GM12864 (cell line): ENCODE results near the gene SLITRK5.

Experiments used
- DNase-seq: peaks from one replicate; pipeline ENCODE4 v3.0.0-alpha.2; 2011; ENCODE audit warnings: low read depth
- H3K4me3 ChIP-seq: 2 replicates; pipeline ENCODE4 v1.5.1; 2011; ENCODE audit warnings: mild to moderate bottlenecking, low read depth, low read length, control low read depth
- TF ChIP-seq, protein P1 (sequence below): IDR thresholded peaks from 2 replicates; pipeline ENCODE4 v1.5.1; 2011; ENCODE audit warnings: low read depth, mild to moderate bottlenecking, moderate library complexity, low read length, control low read depth, inconsistent platforms; ENCODE audit errors: missing control alignments

Gene SLITRK5

DNA sequence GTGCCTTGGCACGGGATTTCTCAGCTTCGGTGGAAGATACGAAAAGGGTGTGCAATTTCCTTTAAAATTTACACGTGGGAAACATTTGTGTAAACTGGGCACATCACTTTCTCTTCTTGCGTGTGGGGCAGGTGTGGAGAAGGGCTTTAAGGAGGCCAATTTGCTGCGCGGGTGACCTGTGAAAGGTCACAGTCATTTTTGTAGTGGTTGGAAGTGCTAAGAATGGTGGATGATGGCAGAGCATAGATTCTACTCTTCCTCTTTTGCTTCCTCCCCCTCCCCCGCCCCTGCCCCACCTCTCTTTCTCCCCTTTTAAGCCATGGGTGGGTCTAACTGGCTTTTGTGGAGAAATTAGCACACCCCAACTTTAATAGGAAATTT is 7.2 kb downstream of the SLITRK5 start:
- TF ChIP-seq, protein P1, sequence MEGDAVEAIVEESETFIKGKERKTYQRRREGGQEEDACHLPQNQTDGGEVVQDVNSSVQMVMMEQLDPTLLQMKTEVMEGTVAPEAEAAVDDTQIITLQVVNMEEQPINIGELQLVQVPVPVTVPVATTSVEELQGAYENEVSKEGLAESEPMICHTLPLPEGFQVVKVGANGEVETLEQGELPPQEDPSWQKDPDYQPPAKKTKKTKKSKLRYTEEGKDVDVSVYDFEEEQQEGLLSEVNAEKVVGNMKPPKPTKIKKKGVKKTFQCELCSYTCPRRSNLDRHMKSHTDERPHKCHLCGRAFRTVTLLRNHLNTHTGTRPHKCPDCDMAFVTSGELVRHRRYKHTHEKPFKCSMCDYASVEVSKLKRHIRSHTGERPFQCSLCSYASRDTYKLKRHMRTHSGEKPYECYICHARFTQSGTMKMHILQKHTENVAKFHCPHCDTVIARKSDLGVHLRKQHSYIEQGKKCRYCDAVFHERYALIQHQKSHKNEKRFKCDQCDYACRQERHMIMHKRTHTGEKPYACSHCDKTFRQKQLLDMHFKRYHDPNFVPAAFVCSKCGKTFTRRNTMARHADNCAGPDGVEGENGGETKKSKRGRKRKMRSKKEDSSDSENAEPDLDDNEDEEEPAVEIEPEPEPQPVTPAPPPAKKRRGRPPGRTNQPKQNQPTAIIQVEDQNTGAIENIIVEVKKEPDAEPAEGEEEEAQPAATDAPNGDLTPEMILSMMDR = no peak
- no peak for DNase-seq
- H3K4me3 ChIP-seq = no peak overlapping the region

DNA sequence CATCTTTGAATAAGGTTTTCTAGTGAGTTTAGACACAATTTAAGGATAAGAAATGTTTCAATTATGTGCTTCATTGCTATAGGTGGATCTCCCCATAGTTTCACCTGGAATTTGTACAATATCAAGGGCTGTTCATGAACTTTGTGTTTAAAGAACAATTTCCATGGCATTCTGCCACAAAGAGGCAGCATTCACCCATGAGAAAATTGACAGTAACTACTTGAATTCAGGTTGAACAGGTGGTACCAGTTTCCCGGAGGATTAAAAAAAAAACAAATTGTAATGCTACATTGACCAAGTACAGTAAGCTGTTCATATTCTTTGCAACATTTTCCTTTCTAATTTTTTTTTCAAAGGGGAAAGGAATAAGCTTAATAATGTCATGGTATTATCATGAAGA is 9.1 kb downstream of the SLITRK5 start:
- H3K4me3 ChIP-seq = no peak overlapping the region
- TF ChIP-seq, protein P1 = no peak
- no peak for DNase-seq

DNA sequence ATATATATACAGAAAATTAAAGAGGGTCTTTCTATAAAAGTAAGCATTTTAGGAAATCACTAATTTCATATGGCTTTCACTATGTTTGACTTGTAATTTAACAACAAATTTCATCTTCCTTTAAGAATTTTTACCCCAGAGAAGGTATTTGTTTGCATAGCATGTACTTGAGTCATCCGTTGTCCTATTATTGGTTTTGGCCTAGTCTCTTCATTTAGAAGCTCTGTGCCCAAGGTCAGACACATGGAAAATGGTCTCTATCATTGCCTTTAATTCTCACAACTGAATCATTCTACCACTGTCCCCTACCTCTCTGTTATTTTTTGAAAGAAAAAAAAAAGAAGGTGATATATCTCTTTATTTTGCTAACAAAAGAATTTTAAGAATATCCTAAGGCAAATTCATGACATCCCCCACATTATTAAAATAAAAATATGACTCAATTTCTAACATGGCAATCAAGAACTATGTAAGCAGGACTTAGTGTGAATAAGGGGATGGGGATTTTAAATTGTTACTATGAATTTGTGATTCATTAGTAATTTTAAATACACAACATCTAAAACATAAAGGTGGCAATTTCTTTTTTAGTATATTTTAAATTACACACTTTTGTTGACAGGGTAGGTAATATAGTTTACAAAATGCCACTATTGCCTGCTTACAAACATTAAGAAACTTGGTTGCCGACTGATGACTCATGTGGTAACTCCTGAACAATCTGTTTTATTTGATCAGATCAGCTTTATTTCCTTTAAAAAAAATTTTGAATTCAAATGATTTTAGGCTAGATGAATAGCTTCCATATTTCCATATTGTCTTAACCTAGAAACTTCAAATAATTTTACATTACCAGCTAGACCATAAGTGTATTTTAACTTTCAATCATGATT is 13.9 kb downstream of the SLITRK5 start:
- no peak for DNase-seq
- H3K4me3 ChIP-seq = no peak overlapping the region
- TF ChIP-seq, protein P1 = no peak

DNA sequence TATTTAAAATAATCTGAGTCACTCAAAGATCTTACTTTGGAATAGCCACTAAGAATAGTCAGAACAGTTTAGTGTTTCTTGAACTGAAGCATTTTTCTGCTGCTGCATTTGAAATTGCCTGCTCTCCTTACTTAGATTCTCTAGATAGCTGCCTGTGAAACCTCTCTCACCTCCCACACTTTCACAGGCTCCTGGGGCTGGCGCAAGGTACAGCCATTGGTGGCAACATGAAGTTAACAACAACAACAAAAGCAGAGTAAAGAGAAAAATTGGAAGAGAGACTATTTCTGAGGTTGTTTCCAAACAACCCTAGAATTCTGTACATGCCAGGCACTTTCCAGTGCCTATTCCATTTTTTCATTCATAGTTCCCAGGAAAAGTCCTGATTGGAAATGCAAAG is 25.3 kb downstream of the SLITRK5 start:
- TF ChIP-seq, protein P1 = no peak

DNA sequence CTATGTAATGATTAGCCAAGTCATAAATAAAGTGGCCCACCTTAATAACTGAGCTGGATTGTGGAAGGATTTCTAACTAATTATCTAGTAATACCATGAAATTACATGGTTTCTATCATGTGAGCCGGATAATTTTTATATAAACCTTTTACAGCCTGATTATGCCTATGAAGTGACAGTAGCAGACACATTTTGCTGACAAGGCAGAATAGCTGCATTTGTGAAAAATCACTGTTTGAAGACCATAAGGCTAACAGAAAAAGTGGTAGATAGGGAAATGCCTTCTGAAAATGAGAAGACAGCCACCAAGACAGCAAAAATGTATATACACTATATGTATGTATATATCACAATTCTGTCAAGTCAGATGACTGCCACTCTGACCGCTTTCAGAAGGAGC is 27.1 kb downstream of the SLITRK5 start:
- DNase-seq = no peak
- TF ChIP-seq, protein P1 = no peak
- no peak overlapping the region for H3K4me3 ChIP-seq

More for the DNA sequence above, 25.3 kb downstream of the SLITRK5 start:
- DNase-seq = no peak
- H3K4me3 ChIP-seq = no peak overlapping the region

DNA sequence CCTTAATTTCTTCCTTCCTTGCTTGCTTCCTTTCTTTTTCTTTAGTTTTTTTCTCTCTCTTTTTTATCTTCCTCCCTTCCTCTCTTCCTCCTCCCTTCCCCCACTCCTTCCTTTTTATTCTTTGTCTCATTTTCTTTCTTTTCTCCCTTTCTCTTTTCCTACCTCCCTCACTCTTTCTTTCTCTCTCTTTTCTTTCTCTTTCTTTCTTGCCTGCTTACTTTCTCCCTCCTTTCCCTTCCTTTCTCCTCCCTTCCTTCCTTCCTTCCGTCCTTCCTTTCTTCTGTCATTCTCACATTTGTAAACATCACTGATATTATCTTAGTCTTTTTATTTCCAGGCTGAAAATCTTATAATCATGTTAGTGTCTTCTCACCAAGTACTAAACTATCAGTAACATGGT is 38.8 kb downstream of the SLITRK5 start:
- no peak for DNase-seq
- H3K4me3 ChIP-seq = no peak overlapping the region
- TF ChIP-seq, protein P1 = no peak

DNA sequence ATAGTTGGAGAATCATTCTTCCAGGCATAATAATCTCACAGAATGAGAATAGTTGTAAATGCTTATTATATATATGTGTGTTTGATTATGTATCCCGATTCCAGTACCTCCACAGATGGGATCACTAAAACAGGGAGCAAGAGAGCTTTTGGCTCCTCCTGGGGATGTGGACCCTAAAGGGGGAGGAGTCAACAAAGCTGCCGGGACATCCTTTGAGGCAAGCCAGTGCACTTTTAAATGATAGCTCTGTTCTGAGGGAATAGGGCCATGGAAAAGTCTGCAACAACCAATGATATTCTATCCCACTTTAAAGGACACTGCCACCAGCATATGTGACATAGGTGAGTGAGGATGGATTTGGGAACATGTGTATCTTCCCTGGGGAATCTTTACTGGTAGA is 40.8 kb downstream of the SLITRK5 start:
- H3K4me3 ChIP-seq = no peak overlapping the region
- TF ChIP-seq, protein P1 = no peak
- DNase-seq = no peak
